NT2/D1 (cell line): ENCODE results near the gene SFXN1.

Experiments
- DNase-seq: peaks from one replicate; pipeline ENCODE4 v3.0.0-alpha.2; 2011; ENCODE audit warnings: low read depth, low spot score
- H3K27me3 ChIP-seq: 2 replicates; pipeline ENCODE4 v1.6.0; 2011; ENCODE audit warnings: mild to moderate bottlenecking; ENCODE audit not compliant: insufficient read length, insufficient read depth
- H3K36me3 ChIP-seq: 2 replicates; pipeline ENCODE4 v1.6.1; 2011; ENCODE audit warnings: mild to moderate bottlenecking, low read length, mixed read lengths; ENCODE audit not compliant: insufficient read depth, insufficient read length
- H3K4me1 ChIP-seq: 2 replicates; pipeline ENCODE4 v1.5.1; 2011; ENCODE audit not compliant: insufficient read depth, insufficient read length
- H3K4me3 ChIP-seq: 2 replicates; pipeline ENCODE4 v1.5.1; 2011; ENCODE audit warnings: low read depth; ENCODE audit not compliant: insufficient read length
- H3K9ac ChIP-seq: 2 replicates; pipeline ENCODE4 v1.6.0; 2011; ENCODE audit warnings: low read depth; ENCODE audit not compliant: insufficient read length
- H3K9me3 ChIP-seq: 2 replicates; pipeline ENCODE4 v1.5.1; 2011; ENCODE audit warnings: mild to moderate bottlenecking, low read length; ENCODE audit not compliant: insufficient read depth
- SUZ12 ChIP-seq: IDR thresholded peaks from 2 replicates; pipeline ENCODE4 v1.6.1; 2011; ENCODE audit not compliant: insufficient read length, insufficient read depth; ENCODE audit errors: extremely low read depth
- YY1 ChIP-seq: IDR thresholded peaks from 2 replicates; pipeline ENCODE4 v1.6.1; 2011; ENCODE audit not compliant: insufficient read length, insufficient read depth
- ZNF274 ChIP-seq: IDR thresholded peaks from 2 replicates; pipeline ENCODE4 v1.6.1; 2011; ENCODE audit warnings: mild to moderate bottlenecking, low read depth, low read length

SFXN1 gene

GRCh38 chr5:175551266-175551665 is 72.9 kb downstream of the SFXN1 start:
- DNase-seq, result no peak
- Histone ChIP-seq H3K4me3 (no peak overlapping the region), H3K9ac (no peak overlapping the region), H3K4me1 (no peaks in the 10 kb centered on the region), H3K27me3 (no peaks in the 10 kb centered on the region), H3K36me3 (no peaks in the 10 kb centered on the region), H3K9me3 (no peaks in the 10 kb centered on the region)
- no peak for TF ChIP-seq SUZ12
- no peak for TF ChIP-seq ZNF274
- TF ChIP-seq YY1, result no peak

GRCh38 chr5:175554296-175554695 is 75.9 kb downstream of the SFXN1 start:
- no peak overlapping the region for H3K4me3 ChIP-seq
- no peak overlapping the region for H3K9ac ChIP-seq
- no peaks in the 10 kb centered on the region for H3K27me3 ChIP-seq
- no peak for DNase-seq
- peaks cover 7% of the 10 kb centered on the region for H3K4me1 ChIP-seq
- no peaks in the 10 kb centered on the region for H3K36me3 ChIP-seq
- no peaks in the 10 kb centered on the region for H3K9me3 ChIP-seq
- TF ChIP-seq SUZ12, result no peak
- no peak for TF ChIP-seq YY1
- TF ChIP-seq ZNF274, result no peak

GRCh38 chr5:175555168-175555785 is 76.9 kb downstream of the SFXN1 start:
- DNase-seq, result no peak
- Histone ChIP-seq H3K9me3 (no peaks in the 10 kb centered on the region), H3K4me3 (no peak overlapping the region), H3K27me3 (no peaks in the 10 kb centered on the region), H3K9ac (no peak overlapping the region), H3K36me3 (no peaks in the 10 kb centered on the region), H3K4me1 (peaks cover 7% of the 10 kb centered on the region)
- no peak for TF ChIP-seq YY1
- no peak for TF ChIP-seq ZNF274
- TF ChIP-seq SUZ12, result no peak

GRCh38 chr5:175556794-175557193 is 78.4 kb downstream of the SFXN1 start:
- Histone ChIP-seq H3K36me3 (no peaks in the 10 kb centered on the region), H3K9ac (no peak overlapping the region), H3K27me3 (no peaks in the 10 kb centered on the region), H3K9me3 (no peaks in the 10 kb centered on the region), H3K4me3 (no peak overlapping the region), H3K4me1 (peaks cover 7% of the 10 kb centered on the region)
- DNase-seq, result no peak
- TF ChIP-seq YY1 (no peak), SUZ12 (no peak), ZNF274 (no peak)

- H3K36me3 ChIP-seq, result no peaks in the 10 kb centered on the region
- TF ChIP-seq YY1 (no peak), SUZ12 (no peak), ZNF274 (no peak)
- no peak overlapping the region for H3K9ac ChIP-seq
- H3K4me1 ChIP-seq, result peaks cover 7% of the 10 kb centered on the region
- DNase-seq, result no peak
- H3K4me3 ChIP-seq, result no peak overlapping the region
- no peaks in the 10 kb centered on the region for H3K27me3 ChIP-seq
- no peaks in the 10 kb centered on the region for H3K9me3 ChIP-seq
Measured at GRCh38 chr5:175557778-175558177, 79.4 kb downstream of the SFXN1 start.

GRCh38 chr5:175558801-175559480 is 80.6 kb downstream of the SFXN1 start:
- Histone ChIP-seq H3K9me3 (no peaks in the 10 kb centered on the region), H3K27me3 (no peaks in the 10 kb centered on the region), H3K4me3 (no peak overlapping the region), H3K36me3 (no peaks in the 10 kb centered on the region), H3K4me1 (peaks cover 7% of the 10 kb centered on the region), H3K9ac (no peak overlapping the region)
- no peak for DNase-seq
- TF ChIP-seq YY1, result no peak
- TF ChIP-seq SUZ12, result no peak
- no peak for TF ChIP-seq ZNF274

- Histone ChIP-seq H3K9ac (no peak overlapping the region), H3K36me3 (no peaks in the 10 kb centered on the region), H3K9me3 (no peaks in the 10 kb centered on the region), H3K4me3 (no peak overlapping the region), H3K4me1 (peaks cover 7% of the 10 kb centered on the region), H3K27me3 (no peaks in the 10 kb centered on the region)
- no peak for TF ChIP-seq SUZ12
- no peak for TF ChIP-seq ZNF274
- TF ChIP-seq YY1, result no peak
- no peak for DNase-seq
Measured at GRCh38 chr5:175560011-175560410, 81.7 kb downstream of the SFXN1 start.
